Right forelimb (tissue), 1 donor: ENCODE results near the gene CCDC40.
"Not testable (repeated sequence)": the region's sequence is repeated elsewhere in the genome, so short reads cannot be mapped to it uniquely, and the experiment has no call there.

ENCODE experiments used
- DNase-seq: peaks from one replicate; pipeline ENCODE4 v3.0.0-alpha.2; 2018

The CCDC40 gene

GRCh38 chr17:80023481-80024205 lies 12.8 kb upstream of the CCDC40 start:
- DNase-seq, result peak; percentile 81

- no peak for DNase-seq
These were observed 12.1 kb upstream of the CCDC40 start for GRCh38 chr17:80024206-80024972.

- no peak for DNase-seq
These were observed 11.3 kb upstream of the CCDC40 start for GRCh38 chr17:80025140-80025539.

GRCh38 chr17:80025796-80026195 lies 10.6 kb upstream of the CCDC40 start:
- no peak for DNase-seq

- no peak for DNase-seq
These were observed 9.9 kb upstream of the CCDC40 start for GRCh38 chr17:80026359-80027042.

GRCh38 chr17:80027043-80027435 lies 9.4 kb upstream of the CCDC40 start:
- no peak for DNase-seq

- no peak for DNase-seq
These were observed 8.4 kb upstream of the CCDC40 start for GRCh38 chr17:80028030-80028429.

- peak; percentile 85 for DNase-seq
These were observed 7.0 kb upstream of the CCDC40 start for GRCh38 chr17:80029258-80029974.

- peak; percentile 38 for DNase-seq
These were observed 5.6 kb upstream of the CCDC40 start for GRCh38 chr17:80030730-80031410.

GRCh38 chr17:80031691-80032430 lies 4.6 kb upstream of the CCDC40 start:
- DNase-seq, result peak; percentile 18

GRCh38 chr17:80032614-80033171 lies 3.7 kb upstream of the CCDC40 start:
- DNase-seq, result no peak

GRCh38 chr17:80033840-80034239 lies 2.6 kb upstream of the CCDC40 start:
- no peak for DNase-seq

- peak; percentile 66 for DNase-seq
These were observed 1.4 kb upstream of the CCDC40 start for GRCh38 chr17:80034791-80035686.

- no peak for DNase-seq
These were observed 830 bp upstream of the CCDC40 start, which contains the start of gene TBC1D16 for GRCh38 chr17:80035687-80035936. Gene TBC1D16 (minus strand): TSS chr17:80035872. CDS start chr17:80013547, 22,325 bp downstream.

- DNase-seq, result no peak
These were observed 454 bp downstream of the CCDC40 start for GRCh38 chr17:80036715-80037477.

GRCh38 chr17:80043963-80044362 lies 7.5 kb downstream of the CCDC40 start:
- DNase-seq, result no peak

GRCh38 chr17:80045703-80046102 lies 9.3 kb downstream of the CCDC40 start:
- no peak for DNase-seq

- DNase-seq, result not testable (repeated sequence)
These were observed 10.3 kb downstream of the CCDC40 start for GRCh38 chr17:80046709-80047108.

GRCh38 chr17:80047176-80047575 lies 10.7 kb downstream of the CCDC40 start:
- DNase-seq, result no peak

GRCh38 chr17:80049986-80050385 lies 13.5 kb downstream of the CCDC40 start:
- no peak for DNase-seq
